ENCODE data around the gene RPUSD4. TPM values are rescaled to one million over a fixed set of nuclear protein-coding genes. Genes with fewer than 3 reads are reported as not detected.

Gene RPUSD4
- total RNA-seq, 5 donors from 2014 or later (not counting 1 experiment from before 2014, with no cell fraction given), result 33.8 to 41.5 (median 40.2) TPM

DNA sequence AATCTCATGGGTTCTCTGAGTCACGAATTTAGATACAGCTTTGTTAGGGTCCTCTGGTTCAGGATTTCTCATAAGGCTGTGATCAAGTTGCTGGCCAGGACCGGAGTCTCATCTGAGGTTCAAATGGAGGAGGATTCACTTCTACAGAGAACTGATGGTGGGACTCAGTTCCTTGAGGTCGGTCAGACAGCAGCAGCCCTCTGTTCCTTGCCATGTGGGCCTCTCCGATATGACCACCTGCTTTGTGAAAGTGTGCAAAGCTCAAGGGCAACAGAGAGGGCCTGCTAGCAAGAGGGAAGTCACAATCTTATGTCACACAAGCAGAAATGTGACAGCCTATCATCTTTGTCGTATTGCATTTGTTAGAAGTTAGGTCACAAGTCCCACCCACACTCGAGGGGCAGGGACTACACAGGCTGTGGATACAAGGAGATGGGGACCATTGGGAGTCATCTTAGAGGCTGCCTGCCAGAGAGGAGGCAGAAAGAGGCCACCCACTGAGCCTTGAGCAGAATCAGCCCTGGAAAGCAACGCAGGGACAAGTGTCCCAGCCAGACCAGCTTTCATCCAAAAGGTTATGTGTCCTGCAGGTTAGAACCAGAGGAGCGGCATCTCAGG lies 34.5 kb downstream of the RPUSD4 start:
- Mint-ChIP-seq H3K9me3 (peaks cover 0 to 6% (median 4%) of the 10 kb centered on the region in 3 donors), H3K4me3 (no peak overlapping the region), H3K36me3 (no peaks in the 10 kb centered on the region), H3K4me1 (no peaks in the 10 kb centered on the region), H3K27ac (no peak overlapping the region), H3K27me3 (peaks cover 4 to 8% of the 10 kb centered on the region in 2 donors)
- H3K4me3 ChIP-seq (ENCODE audit: control insufficient read depth in 1 of 2, extremely low read depth in 1 of 2, low read length in 1 of 2), result no peak overlapping the region
- no peak for DNase-seq
- WGBS (ENCODE audit: insufficient coverage), result 82% methylated on average over 8 of the region's 8 CpGs
- ChIA-PET CTCF (no interaction called here), POLR2A (no interaction called here)
- peaks cover 0 to 19% of the 10 kb centered on the region in 2 experiments for H3K27me3 ChIP-seq (replicated peaks in 1 of 2; ENCODE audit: control insufficient read depth in 2 of 2, extremely low read depth in 1 of 2, insufficient read depth in 2 of 2, low read length in 1 of 2)
- H3K9me3 ChIP-seq, result no peaks in the 10 kb centered on the region
- no peak overlapping the region for H3K27ac ChIP-seq (ENCODE audit: low read length)
- H3K4me1 ChIP-seq (ENCODE audit: control insufficient read depth in 1 of 2, extremely low read depth in 1 of 2, insufficient read depth in 2 of 2, low read length in 2 of 2), result peaks cover 0 to 4% of the 10 kb centered on the region in 2 experiments
- ATAC-seq (replicated peaks in 1 of 4), result no peak
- H3K36me3 ChIP-seq (ENCODE audit: control insufficient read depth in 2 of 2, extremely low read depth in 1 of 2, insufficient read depth in 1 of 2, low read length in 1 of 2), result no peaks in the 10 kb centered on the region

DNA sequence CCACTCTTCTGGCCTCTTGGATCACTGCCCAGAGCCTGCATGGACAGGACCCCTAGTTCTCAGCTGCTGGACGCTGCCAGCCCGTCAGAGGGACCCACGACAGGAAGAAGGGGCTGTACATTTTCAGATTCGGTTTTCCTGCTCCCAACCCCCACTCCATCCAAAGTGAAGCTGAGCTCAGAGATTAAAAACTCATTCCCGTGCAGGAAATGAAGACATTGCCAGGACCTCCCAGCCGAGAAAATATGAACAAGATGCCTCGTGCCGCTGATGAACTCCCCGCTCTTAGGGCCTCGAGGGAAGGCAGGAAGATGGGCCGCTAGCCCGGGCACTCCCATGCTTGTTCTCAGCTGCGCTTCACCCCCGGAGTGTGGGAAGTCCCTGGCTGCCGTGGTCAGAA lies 36.1 kb downstream of the RPUSD4 start:
- Mint-ChIP-seq H3K36me3 (no peaks in the 10 kb centered on the region), H3K4me1 (no peaks in the 10 kb centered on the region), H3K9me3 (peaks cover 0 to 2% (median 0%) of the 10 kb centered on the region in 3 donors), H3K4me3 (no peak overlapping the region), H3K27me3 (peaks cover 10 to 12% of the 10 kb centered on the region in 2 donors), H3K27ac (no peak overlapping the region)
- Histone ChIP-seq H3K4me1 (ENCODE audit: control insufficient read depth in 1 of 2, extremely low read depth in 1 of 2, insufficient read depth in 2 of 2, low read length in 2 of 2) (no peaks in the 10 kb centered on the region), H3K4me3 (ENCODE audit: control insufficient read depth in 1 of 2, extremely low read depth in 1 of 2, low read length in 1 of 2) (no peak overlapping the region), H3K36me3 (ENCODE audit: control insufficient read depth in 2 of 2, extremely low read depth in 1 of 2, insufficient read depth in 1 of 2, low read length in 1 of 2) (no peaks in the 10 kb centered on the region), H3K27ac (ENCODE audit: low read length) (no peak overlapping the region), H3K9me3 (no peaks in the 10 kb centered on the region), H3K27me3 (replicated peaks in 1 of 2; ENCODE audit: control insufficient read depth in 2 of 2, extremely low read depth in 1 of 2, insufficient read depth in 2 of 2, low read length in 1 of 2) (peaks cover 0 to 17% of the 10 kb centered on the region in 2 experiments)
- CTCF ChIA-PET, result no interaction called here
- POLR2A ChIA-PET, result no interaction called here
- WGBS (ENCODE audit: insufficient coverage), result 52% methylated on average over 14 of the region's 15 CpGs
- no peak for ATAC-seq (replicated peaks in 1 of 4)
- no peak for DNase-seq

DNA sequence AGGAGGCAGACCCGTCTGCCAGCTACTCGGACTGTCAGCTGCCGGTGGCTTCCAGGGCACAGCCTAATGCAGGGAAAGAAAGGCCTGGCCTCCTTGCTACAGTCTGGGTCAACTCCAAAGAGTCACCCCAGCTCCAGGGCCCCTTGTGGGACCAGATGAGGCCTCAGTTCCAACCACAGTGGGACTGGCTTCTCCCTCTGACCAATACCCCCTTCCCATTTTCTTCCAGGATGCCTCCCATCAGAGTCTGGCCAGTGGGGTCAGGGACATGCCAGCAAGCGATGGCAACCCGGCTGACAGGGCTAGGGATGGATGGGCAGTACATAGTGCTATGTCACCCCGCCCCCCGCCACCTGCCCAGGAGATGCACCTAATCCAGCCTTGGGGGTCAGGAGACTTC lies 36.6 kb downstream of the RPUSD4 start:
- no peak for ATAC-seq (replicated peaks in 1 of 4)
- CTCF ChIA-PET, result no interaction called here
- H3K4me3 Mint-ChIP-seq, result no peak overlapping the region
- Histone ChIP-seq H3K36me3 (ENCODE audit: control insufficient read depth in 2 of 2, extremely low read depth in 1 of 2, insufficient read depth in 1 of 2, low read length in 1 of 2) (no peaks in the 10 kb centered on the region), H3K27ac (ENCODE audit: low read length) (no peak overlapping the region), H3K9me3 (no peaks in the 10 kb centered on the region), H3K27me3 (replicated peaks in 1 of 2; ENCODE audit: control insufficient read depth in 2 of 2, extremely low read depth in 1 of 2, insufficient read depth in 2 of 2, low read length in 1 of 2) (peaks cover 0 to 15% of the 10 kb centered on the region in 2 experiments), H3K4me3 (ENCODE audit: control insufficient read depth in 1 of 2, extremely low read depth in 1 of 2, low read length in 1 of 2) (no peak overlapping the region), H3K4me1 (ENCODE audit: control insufficient read depth in 1 of 2, extremely low read depth in 1 of 2, insufficient read depth in 2 of 2, low read length in 2 of 2) (no peaks in the 10 kb centered on the region)
- no peaks in the 10 kb centered on the region for H3K9me3 Mint-ChIP-seq
- POLR2A ChIA-PET, result no interaction called here
- DNase-seq, result no peak
- no peak overlapping the region for H3K27ac Mint-ChIP-seq
- H3K36me3 Mint-ChIP-seq, result no peaks in the 10 kb centered on the region
- H3K4me1 Mint-ChIP-seq, result no peaks in the 10 kb centered on the region
- 97% methylated on average over 5 of the region's 7 CpGs for WGBS (ENCODE audit: insufficient coverage)
- peaks cover 11 to 12% of the 10 kb centered on the region in 2 donors for H3K27me3 Mint-ChIP-seq

DNA sequence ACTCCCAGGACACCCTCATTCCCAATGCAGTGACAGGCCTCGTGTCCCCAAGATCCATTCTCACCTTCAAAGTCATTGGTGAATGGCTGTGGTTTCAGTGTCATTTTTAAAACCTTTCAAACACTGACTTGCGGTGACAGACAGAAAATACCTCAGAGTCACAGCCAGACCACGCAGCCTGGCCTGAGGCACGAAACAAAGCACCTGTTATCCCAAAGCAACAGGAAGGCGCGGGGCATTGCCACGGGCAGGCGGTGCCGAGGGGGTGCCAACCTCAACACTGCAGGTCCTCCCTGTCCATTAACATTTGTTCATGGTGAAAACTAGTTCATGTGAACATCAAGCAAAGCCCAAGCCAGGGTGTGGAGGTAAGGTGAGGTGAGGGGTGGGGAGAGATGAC lies 38.2 kb downstream of the RPUSD4 start:
- no peaks in the 10 kb centered on the region for H3K4me1 ChIP-seq (ENCODE audit: control insufficient read depth in 1 of 2, extremely low read depth in 1 of 2, insufficient read depth in 2 of 2, low read length in 2 of 2)
- no peaks in the 10 kb centered on the region for H3K36me3 ChIP-seq (ENCODE audit: control insufficient read depth in 2 of 2, extremely low read depth in 1 of 2, insufficient read depth in 1 of 2, low read length in 1 of 2)
- ChIA-PET CTCF (no interaction called here), POLR2A (no interaction called here)
- Mint-ChIP-seq H3K4me1 (no peaks in the 10 kb centered on the region), H3K27ac (no peak overlapping the region), H3K36me3 (no peaks in the 10 kb centered on the region), H3K4me3 (no peak overlapping the region), H3K9me3 (no peaks in the 10 kb centered on the region), H3K27me3 (peaks cover 12 to 18% of the 10 kb centered on the region in 2 donors)
- H3K4me3 ChIP-seq (ENCODE audit: control insufficient read depth in 1 of 2, extremely low read depth in 1 of 2, low read length in 1 of 2), result no peak overlapping the region
- 40% methylated on average over 7 of the region's 9 CpGs for WGBS (ENCODE audit: insufficient coverage)
- ATAC-seq (replicated peaks in 1 of 4) (no peak), DNase-seq (no peak)
- no peaks in the 10 kb centered on the region for H3K9me3 ChIP-seq
- peaks cover 0 to 13% of the 10 kb centered on the region in 2 experiments for H3K27me3 ChIP-seq (replicated peaks in 1 of 2; ENCODE audit: control insufficient read depth in 2 of 2, extremely low read depth in 1 of 2, insufficient read depth in 2 of 2, low read length in 1 of 2)
- H3K27ac ChIP-seq (ENCODE audit: low read length), result no peak overlapping the region

DNA sequence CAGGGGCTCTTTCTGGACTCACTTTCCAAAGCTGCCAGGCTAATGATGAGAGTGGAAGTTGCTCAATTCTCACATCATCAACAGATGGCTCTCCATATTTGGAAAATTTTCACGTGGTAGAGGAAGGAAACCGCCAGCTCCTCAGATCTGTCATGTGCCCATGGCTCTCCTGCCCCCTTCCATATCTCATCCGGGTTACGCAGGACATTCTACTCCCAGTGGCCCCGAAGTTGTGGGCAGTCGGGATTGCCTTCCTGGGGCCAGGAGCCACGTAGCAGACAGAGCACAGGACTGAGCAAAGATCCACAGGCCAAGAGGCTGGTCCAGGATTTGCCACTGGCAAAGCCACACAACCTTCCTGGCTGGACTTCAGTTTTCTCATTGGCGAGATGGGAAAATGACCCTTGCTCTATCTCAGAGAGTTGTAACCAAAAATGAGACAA lies 38.8 kb downstream of the RPUSD4 start:
- H3K27me3 Mint-ChIP-seq, result peaks cover 12 to 18% of the 10 kb centered on the region in 2 donors
- no peaks in the 10 kb centered on the region for H3K4me1 Mint-ChIP-seq
- Histone ChIP-seq H3K4me1 (ENCODE audit: control insufficient read depth in 1 of 2, extremely low read depth in 1 of 2, insufficient read depth in 2 of 2, low read length in 2 of 2) (no peaks in the 10 kb centered on the region), H3K27ac (ENCODE audit: low read length) (no peak overlapping the region), H3K36me3 (ENCODE audit: control insufficient read depth in 2 of 2, extremely low read depth in 1 of 2, insufficient read depth in 1 of 2, low read length in 1 of 2) (no peaks in the 10 kb centered on the region), H3K27me3 (replicated peaks in 1 of 2; ENCODE audit: control insufficient read depth in 2 of 2, extremely low read depth in 1 of 2, insufficient read depth in 2 of 2, low read length in 1 of 2) (peaks cover 0 to 13% of the 10 kb centered on the region in 2 experiments), H3K9me3 (no peaks in the 10 kb centered on the region), H3K4me3 (ENCODE audit: control insufficient read depth in 1 of 2, extremely low read depth in 1 of 2, low read length in 1 of 2) (no peak overlapping the region)
- H3K4me3 Mint-ChIP-seq, result no peak overlapping the region
- no peaks in the 10 kb centered on the region for H3K9me3 Mint-ChIP-seq
- POLR2A ChIA-PET, result no interaction called here
- 77% methylated on average over 6 of the region's 8 CpGs for WGBS (ENCODE audit: insufficient coverage)
- ATAC-seq (replicated peaks in 1 of 4) (no peak), DNase-seq (no peak)
- CTCF ChIA-PET, result no interaction called here
- no peaks in the 10 kb centered on the region for H3K36me3 Mint-ChIP-seq
- H3K27ac Mint-ChIP-seq, result no peak overlapping the region

DNA sequence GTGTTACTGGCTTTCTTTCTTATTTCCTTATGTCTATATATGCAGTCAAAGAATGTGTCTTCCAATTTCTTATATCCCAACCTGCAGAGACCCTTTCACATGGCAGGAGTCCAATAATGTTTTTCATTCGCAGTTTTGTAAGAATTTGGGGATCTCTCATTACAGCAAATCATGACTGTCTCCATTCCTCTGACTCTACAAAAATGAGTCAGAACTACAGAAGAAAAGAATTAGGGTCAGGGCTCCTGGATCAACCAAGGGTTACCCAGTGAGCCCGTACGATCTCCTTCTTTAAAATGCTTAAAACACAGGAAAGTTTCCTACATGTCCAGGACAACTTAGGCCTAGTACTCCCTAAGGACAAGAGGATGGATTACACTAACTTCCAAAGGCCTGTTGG lies 42.2 kb downstream of the RPUSD4 start:
- peaks cover 15 to 21% of the 10 kb centered on the region in 2 donors for H3K27me3 Mint-ChIP-seq
- Histone ChIP-seq H3K4me3 (ENCODE audit: control insufficient read depth in 1 of 2, extremely low read depth in 1 of 2, low read length in 1 of 2) (no peak overlapping the region), H3K9me3 (no peaks in the 10 kb centered on the region), H3K27ac (ENCODE audit: low read length) (no peak overlapping the region), H3K27me3 (replicated peaks in 1 of 2; ENCODE audit: control insufficient read depth in 2 of 2, extremely low read depth in 1 of 2, insufficient read depth in 2 of 2, low read length in 1 of 2) (peaks cover 0 to 11% of the 10 kb centered on the region in 2 experiments), H3K36me3 (ENCODE audit: control insufficient read depth in 2 of 2, extremely low read depth in 1 of 2, insufficient read depth in 1 of 2, low read length in 1 of 2) (no peaks in the 10 kb centered on the region), H3K4me1 (ENCODE audit: control insufficient read depth in 1 of 2, extremely low read depth in 1 of 2, insufficient read depth in 2 of 2, low read length in 2 of 2) (no peaks in the 10 kb centered on the region)
- CTCF ChIA-PET, result no interaction called here
- no peaks in the 10 kb centered on the region for H3K9me3 Mint-ChIP-seq
- no peaks in the 10 kb centered on the region for H3K36me3 Mint-ChIP-seq
- WGBS (ENCODE audit: insufficient coverage), result no CpG with 5 or more reads among the region's 3 CpGs
- DNase-seq (no peak), ATAC-seq (replicated peaks in 1 of 4) (no peak)
- H3K27ac Mint-ChIP-seq, result no peak overlapping the region
- POLR2A ChIA-PET, result no interaction called here
- no peaks in the 10 kb centered on the region for H3K4me1 Mint-ChIP-seq
- no peak overlapping the region for H3K4me3 Mint-ChIP-seq

DNA sequence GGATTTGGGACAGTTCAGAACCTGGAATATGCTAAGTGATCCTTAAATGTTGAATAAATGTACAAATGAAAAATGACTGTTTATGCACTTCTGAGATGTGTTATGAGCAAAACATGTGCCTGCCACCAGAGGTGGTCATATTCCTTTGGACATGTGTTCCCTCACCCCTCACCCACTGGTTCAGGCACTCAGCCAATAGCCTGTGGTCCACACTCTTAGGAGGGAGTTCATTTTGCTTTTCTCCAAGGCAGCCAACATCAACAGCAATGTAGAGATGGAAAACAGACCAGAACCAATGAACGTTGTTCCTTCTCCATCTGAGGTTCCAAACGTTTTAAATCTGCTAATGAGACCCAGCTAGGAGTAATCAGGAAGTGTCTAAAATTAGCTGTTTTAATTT lies 44.0 kb downstream of the RPUSD4 start:
- DNase-seq, result no peak
- Mint-ChIP-seq H3K4me1 (no peaks in the 10 kb centered on the region), H3K4me3 (no peak overlapping the region), H3K27ac (no peak overlapping the region), H3K27me3 (peaks cover 8 to 17% of the 10 kb centered on the region in 2 donors), H3K9me3 (no peaks in the 10 kb centered on the region), H3K36me3 (no peaks in the 10 kb centered on the region)
- ChIA-PET POLR2A (no interaction called here), CTCF (no interaction called here)
- ATAC-seq (replicated peaks in 1 of 4), result no peak
- Histone ChIP-seq H3K4me3 (ENCODE audit: control insufficient read depth in 1 of 2, extremely low read depth in 1 of 2, low read length in 1 of 2) (no peak overlapping the region), H3K27ac (ENCODE audit: low read length) (no peak overlapping the region), H3K27me3 (replicated peaks in 1 of 2; ENCODE audit: control insufficient read depth in 2 of 2, extremely low read depth in 1 of 2, insufficient read depth in 2 of 2, low read length in 1 of 2) (peaks cover 0 to 18% of the 10 kb centered on the region in 2 experiments), H3K9me3 (no peaks in the 10 kb centered on the region), H3K36me3 (ENCODE audit: control insufficient read depth in 2 of 2, extremely low read depth in 1 of 2, insufficient read depth in 1 of 2, low read length in 1 of 2) (no peaks in the 10 kb centered on the region), H3K4me1 (ENCODE audit: control insufficient read depth in 1 of 2, extremely low read depth in 1 of 2, insufficient read depth in 2 of 2, low read length in 2 of 2) (no peaks in the 10 kb centered on the region)
- WGBS (ENCODE audit: insufficient coverage), result no CpG with 5 or more reads among the region's 2 CpGs
